ENCODE measurements around the gene RPAIN.

DNA sequence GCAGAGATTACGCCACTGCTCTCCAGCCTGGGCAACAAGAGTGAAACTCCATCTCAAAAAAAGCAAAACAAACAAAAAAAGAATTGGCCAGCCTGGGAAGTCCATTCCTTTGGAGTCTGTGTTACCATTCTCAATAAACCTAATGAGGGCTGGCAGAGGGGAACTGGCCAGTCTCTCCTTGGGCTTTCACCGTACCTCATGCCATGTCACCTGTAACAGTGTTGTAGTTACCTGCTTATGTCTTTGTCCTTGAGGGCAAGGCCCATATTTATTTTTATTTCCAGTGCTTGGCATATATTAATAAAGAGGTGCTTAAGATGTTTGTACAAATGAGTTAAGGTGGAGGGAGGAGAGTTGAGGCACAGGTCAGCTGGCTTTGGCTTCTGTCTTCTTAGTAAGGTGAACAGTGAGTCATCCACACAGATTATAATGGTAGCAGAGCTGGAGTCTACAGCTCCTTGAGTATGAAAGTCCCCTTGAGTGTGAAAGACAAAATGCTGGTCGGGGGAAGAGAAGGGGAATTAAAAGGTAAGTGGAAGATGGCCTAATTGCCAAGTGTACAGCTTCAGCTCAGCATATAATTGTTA is 10.5 kb downstream of the RPAIN start:
- TF ChIP-seq, protein P1, sequence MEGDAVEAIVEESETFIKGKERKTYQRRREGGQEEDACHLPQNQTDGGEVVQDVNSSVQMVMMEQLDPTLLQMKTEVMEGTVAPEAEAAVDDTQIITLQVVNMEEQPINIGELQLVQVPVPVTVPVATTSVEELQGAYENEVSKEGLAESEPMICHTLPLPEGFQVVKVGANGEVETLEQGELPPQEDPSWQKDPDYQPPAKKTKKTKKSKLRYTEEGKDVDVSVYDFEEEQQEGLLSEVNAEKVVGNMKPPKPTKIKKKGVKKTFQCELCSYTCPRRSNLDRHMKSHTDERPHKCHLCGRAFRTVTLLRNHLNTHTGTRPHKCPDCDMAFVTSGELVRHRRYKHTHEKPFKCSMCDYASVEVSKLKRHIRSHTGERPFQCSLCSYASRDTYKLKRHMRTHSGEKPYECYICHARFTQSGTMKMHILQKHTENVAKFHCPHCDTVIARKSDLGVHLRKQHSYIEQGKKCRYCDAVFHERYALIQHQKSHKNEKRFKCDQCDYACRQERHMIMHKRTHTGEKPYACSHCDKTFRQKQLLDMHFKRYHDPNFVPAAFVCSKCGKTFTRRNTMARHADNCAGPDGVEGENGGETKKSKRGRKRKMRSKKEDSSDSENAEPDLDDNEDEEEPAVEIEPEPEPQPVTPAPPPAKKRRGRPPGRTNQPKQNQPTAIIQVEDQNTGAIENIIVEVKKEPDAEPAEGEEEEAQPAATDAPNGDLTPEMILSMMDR (conservative IDR thresholded peaks at IDR 0.05; ENCODE audit: low read depth, low read length), result no peak
- TF ChIP-seq EZH2 (IDR thresholded peaks at IDR 0.05; ENCODE audit: borderline replicate concordance, low read depth, low read length, poor library complexity, severe bottlenecking), result no peak

All from A673 (cell line).